Left ventricle myocardium inferior (tissue), 1 donor: ENCODE measurements around the gene TOX2. TPM values are rescaled to one million over a fixed set of nuclear protein-coding genes. Genes with fewer than 3 reads are reported as not detected.

Experiments
- DNase-seq: peaks from one replicate; pipeline ENCODE4 v3.0.0-alpha.2; 2020
- H3K27ac ChIP-seq: fragments of 200-600 bp; replicated peaks from 2 replicates; pipeline ENCODE4 v1.8.0; 2021
- H3K27me3 ChIP-seq: fragments of 200-600 bp; 2 replicates; pipeline ENCODE4 v1.8.0; 2021; ENCODE audit warnings: low read depth
- H3K36me3 ChIP-seq: fragments of 200-600 bp; 2 replicates; pipeline ENCODE4 v1.8.0; 2021
- H3K4me1 ChIP-seq: fragments of 200-600 bp; 2 replicates; pipeline ENCODE4 v1.8.0; 2021
- H3K4me3 ChIP-seq: fragments of 200-600 bp; 2 replicates; pipeline ENCODE4 v1.8.0; 2021; ENCODE audit warnings: mild to moderate bottlenecking, moderate library complexity
- H3K9me3 ChIP-seq: fragments of 200-600 bp; replicated peaks from 2 replicates; pipeline ENCODE4 v1.8.0; 2021
- intact Hi-C: fragments of 100-400 bp; cut with micrococcal nuclease; formaldehyde crosslinking; loops from one replicate; pipeline ENCODE4 v1.11.0; 2022
- total RNA-seq: library from RNA; stranded (reverse); fragmentation: NEBNext Ultra II Directional; extraction: Animal tissue kit (Norgen Biotek cat#: 25700); gene quantifications from one replicate; pipeline ENCODE4 v1.2.1, GENCODE V29; 2021
- TF ChIP-seq, protein P1 (sequence below): fragments of 200-600 bp; IDR thresholded peaks from 2 replicates; pipeline ENCODE4 v1.8.0; 2021; ENCODE audit warnings: antibody characterized with exemption, mild to moderate bottlenecking, borderline replicate concordance
- donor health status: DM: no; HTN: yes; CAD: no; lungs with severe emphysema.

The TOX2 gene
- total RNA-seq, 1 donor from 2014 or later: 0.30 TPM

DNA sequence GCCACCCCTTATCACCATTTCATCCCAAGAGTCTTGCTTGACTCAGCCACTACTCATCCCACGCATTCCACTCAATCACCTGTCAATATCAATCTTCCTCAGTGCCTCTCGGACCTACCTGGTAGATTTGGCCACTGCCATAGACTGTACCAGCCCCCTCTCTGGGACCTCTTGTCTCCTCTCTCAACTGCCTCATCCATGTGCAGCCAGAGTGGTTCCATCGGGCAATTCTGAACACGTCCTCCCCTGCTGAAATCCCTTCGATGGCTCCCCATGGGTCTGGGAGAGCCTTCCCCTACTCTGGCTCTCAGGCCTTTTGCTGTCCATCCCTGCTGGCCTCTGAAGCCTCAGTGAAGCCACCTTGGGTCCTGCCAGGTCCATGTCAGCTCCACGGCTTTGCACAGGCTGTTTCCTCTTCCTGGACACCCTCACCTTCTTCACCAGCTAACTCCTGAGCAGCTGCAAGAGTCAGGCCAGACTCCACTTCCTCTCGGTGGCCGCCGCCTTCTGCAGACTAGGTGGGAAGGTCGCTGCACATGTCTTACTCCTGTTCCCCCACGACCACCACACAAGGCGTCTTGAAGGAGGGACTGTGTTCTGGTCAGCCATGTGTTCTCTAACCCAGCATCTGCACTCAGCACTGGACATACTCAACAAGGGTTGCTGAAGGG, 120.4 kb downstream of the TOX2 start:
- Histone ChIP-seq H3K9me3 (no peaks in the 10 kb centered on the region), H3K4me1 (no peaks in the 10 kb centered on the region), H3K27ac (no peak overlapping the region), H3K4me3 (no peak overlapping the region), H3K27me3 (peaks cover 63% of the 10 kb centered on the region), H3K36me3 (no peaks in the 10 kb centered on the region)
- intact Hi-C loops: no loop called here
- DNase-seq: no peak
- TF ChIP-seq, protein P1, sequence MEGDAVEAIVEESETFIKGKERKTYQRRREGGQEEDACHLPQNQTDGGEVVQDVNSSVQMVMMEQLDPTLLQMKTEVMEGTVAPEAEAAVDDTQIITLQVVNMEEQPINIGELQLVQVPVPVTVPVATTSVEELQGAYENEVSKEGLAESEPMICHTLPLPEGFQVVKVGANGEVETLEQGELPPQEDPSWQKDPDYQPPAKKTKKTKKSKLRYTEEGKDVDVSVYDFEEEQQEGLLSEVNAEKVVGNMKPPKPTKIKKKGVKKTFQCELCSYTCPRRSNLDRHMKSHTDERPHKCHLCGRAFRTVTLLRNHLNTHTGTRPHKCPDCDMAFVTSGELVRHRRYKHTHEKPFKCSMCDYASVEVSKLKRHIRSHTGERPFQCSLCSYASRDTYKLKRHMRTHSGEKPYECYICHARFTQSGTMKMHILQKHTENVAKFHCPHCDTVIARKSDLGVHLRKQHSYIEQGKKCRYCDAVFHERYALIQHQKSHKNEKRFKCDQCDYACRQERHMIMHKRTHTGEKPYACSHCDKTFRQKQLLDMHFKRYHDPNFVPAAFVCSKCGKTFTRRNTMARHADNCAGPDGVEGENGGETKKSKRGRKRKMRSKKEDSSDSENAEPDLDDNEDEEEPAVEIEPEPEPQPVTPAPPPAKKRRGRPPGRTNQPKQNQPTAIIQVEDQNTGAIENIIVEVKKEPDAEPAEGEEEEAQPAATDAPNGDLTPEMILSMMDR: no peak

DNA sequence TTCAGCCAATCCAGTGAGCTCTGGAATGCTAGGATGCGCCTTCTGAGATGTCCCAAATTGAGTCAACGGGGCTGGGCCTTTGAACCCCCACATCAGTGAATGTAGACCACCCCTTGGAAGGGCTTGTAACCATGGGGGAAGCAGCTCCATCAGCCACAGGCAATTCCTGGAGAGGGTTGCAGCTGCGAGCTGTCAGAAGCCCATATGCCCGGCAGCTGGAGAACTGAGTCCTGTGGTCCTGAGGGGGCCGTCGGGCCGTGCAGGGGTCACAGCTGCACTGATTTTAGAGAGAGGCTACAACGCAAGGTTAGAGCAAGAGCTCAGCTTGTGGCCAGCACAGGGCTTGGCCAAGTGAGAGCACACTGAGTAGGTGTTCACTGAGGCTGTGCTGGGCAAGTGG, 121.3 kb downstream of the TOX2 start:
- no peaks in the 10 kb centered on the region for H3K9me3 ChIP-seq
- intact Hi-C loops: no loop called here
- TF ChIP-seq, protein P1: no peak
- H3K36me3 ChIP-seq: no peaks in the 10 kb centered on the region
- no peak overlapping the region for H3K27ac ChIP-seq
- peaks cover 65% of the 10 kb centered on the region for H3K27me3 ChIP-seq
- no peaks in the 10 kb centered on the region for H3K4me1 ChIP-seq
- no peak overlapping the region for H3K4me3 ChIP-seq
- DNase-seq: no peak

DNA sequence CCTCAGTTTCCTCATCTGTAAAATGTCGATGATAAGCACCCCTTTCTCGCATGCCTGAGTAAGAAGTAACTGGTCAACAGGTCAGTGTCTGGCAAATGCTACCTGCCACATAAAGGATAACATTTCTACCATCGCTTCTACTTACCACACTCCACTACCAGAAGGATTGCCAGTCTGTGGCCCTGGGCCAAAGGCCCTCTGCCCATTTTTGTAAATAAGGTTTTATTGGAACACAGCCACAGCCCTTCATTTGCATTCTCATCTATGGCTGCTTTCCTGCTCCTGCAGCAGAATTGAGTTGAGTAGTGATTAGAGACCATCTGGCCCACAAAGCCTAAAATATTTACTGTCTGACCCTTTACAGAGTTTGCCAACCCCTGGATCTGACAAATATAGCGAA, 121.8 kb downstream of the TOX2 start:
- TF ChIP-seq, protein P1: no peak
- no peak for DNase-seq
- Histone ChIP-seq H3K36me3 (no peaks in the 10 kb centered on the region), H3K9me3 (no peaks in the 10 kb centered on the region), H3K4me1 (no peaks in the 10 kb centered on the region), H3K27me3 (peaks cover 65% of the 10 kb centered on the region), H3K4me3 (no peak overlapping the region), H3K27ac (no peak overlapping the region)
- intact Hi-C loops: no loop called here

DNA sequence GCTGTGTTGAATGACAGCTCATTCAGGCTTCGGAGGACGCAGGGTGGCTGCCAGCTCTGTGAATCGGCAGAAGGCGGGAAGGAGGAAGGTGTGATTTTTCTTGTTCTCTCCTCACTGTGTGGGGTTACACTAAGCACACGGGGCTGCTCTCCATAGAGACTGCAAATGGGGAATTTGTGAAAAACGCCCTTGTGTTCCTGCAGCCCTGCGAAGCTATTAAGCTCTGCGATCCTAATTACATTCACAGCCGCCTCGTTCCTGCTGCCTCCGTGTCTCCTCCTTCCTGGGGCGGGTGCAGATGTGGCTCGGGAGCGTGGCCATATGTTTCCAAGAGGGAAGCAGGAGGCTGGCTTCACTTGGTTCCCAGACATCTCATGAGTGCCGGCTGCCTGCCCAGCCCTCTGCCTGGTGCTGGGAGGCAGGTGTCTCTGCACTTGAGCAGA, 124.0 kb downstream of the TOX2 start:
- H3K36me3 ChIP-seq: no peaks in the 10 kb centered on the region
- H3K4me3 ChIP-seq: no peak overlapping the region
- DNase-seq: no peak
- peaks cover 65% of the 10 kb centered on the region for H3K27me3 ChIP-seq
- H3K4me1 ChIP-seq: no peaks in the 10 kb centered on the region
- intact Hi-C loops: no loop called here
- H3K9me3 ChIP-seq: no peaks in the 10 kb centered on the region
- no peak overlapping the region for H3K27ac ChIP-seq
- TF ChIP-seq, protein P1: no peak

DNA sequence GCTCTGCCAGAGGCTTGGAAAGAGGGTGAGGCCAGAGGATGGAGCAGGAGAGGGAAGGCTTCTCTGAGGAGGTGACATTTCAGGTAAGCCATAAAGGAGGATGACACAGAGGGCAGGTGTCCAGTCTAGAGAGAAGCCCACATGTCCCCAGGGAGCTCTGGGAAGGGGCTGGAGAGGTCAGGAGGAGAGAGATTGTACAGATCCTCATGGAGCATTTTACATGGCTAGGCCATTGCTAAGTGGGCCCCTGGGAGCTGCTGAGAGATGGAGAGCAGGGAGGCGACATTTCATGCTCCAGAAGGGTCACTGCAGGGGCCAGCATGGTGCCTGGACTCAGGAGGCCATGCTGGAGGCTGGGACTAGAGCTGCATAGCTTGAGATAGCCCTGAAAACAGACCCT, 124.5 kb downstream of the TOX2 start:
- intact Hi-C loops: no loop called here
- no peak overlapping the region for H3K4me3 ChIP-seq
- TF ChIP-seq, protein P1: no peak
- peaks cover 65% of the 10 kb centered on the region for H3K27me3 ChIP-seq
- no peaks in the 10 kb centered on the region for H3K36me3 ChIP-seq
- no peak for DNase-seq
- no peak overlapping the region for H3K27ac ChIP-seq
- no peaks in the 10 kb centered on the region for H3K4me1 ChIP-seq
- no peaks in the 10 kb centered on the region for H3K9me3 ChIP-seq
